Vagina (tissue), 2 donors: ENCODE results near the gene ZKSCAN4.

ENCODE experiments used
- CTCF ChIP-seq, 3 experiments: fragments of 450-650 bp in 2 of 3; fragments of 200-600 bp in 1 of 3; sonication (generic) in 1 of 3; IDR thresholded peaks; one replicate each; pipeline ENCODE4 v1.5.1; 2017 to 2019; ENCODE audit warnings: antibody characterized with exemption in 3 of 3, mild to moderate bottlenecking in 2 of 3, moderate library complexity in 2 of 3
- POLR2A ChIP-seq, 2 donors: fragments of 450-650 bp; IDR thresholded peaks; one replicate each; pipeline ENCODE4 v1.6.1; 2017; ENCODE audit warnings: antibody characterized with exemption in 2 of 2, mild to moderate bottlenecking in 2 of 2, moderate library complexity in 2 of 2
- POLR2AphosphoS5 ChIP-seq, 2 donors: sonication (generic); formaldehyde crosslinking; IDR thresholded peaks; one replicate each; pipeline ENCODE4 v1.9.0; 2017; ENCODE audit warnings: antibody characterized with exemption in 2 of 2, mild to moderate bottlenecking in 2 of 2, low read depth in 1 of 2; ENCODE audit not compliant: insufficient read depth in 1 of 2

- TF ChIP-seq POLR2AphosphoS5 (IDR thresholded peaks at IDR 0.05; ENCODE audit: insufficient read depth in 1 of 2, low read depth in 1 of 2) (no peak), CTCF (IDR thresholded peaks at IDR 0.05) (no peak), POLR2A (IDR thresholded peaks at IDR 0.05) (no peak)
These were observed 44.5 kb upstream of the ZKSCAN4 start for GRCh38 chr6:28296520-28297060.
